ENCODE data around the gene CDK5R2. TPM values are rescaled to one million over a fixed set of nuclear protein-coding genes. Genes with fewer than 3 reads are reported as not detected.

CDK5R2 gene
- total RNA-seq, 1 experiment from 2014 or later = 1.3 TPM

DNA sequence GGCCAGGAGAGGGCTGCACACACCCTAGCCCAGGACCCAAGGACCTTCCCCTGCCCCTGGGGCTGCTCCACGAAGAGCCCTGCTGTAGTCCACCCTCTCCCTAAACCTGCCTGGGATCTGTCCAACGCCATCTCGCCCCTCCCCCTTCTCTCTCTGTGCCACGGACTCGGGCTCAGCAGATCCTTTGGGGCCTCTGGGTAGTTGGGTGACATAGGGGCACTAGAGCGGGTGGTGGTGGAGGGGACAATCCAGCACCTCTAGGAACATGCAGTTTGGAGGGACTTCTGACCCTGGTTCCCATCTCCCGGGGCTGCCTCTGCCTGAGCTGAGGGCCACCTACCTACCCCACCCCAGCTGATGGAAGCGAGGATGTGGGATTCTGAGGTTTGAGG, 41.1 kb downstream of the CDK5R2 start:
- intact Hi-C loops (cut with micrococcal nuclease; ENCODE audit: unreplicated experiment) = no loop called here
- DNase-seq (ENCODE audit: low read depth, low spot score) = no peak
- Histone ChIP-seq H3K27me3 (ENCODE audit: control insufficient read depth, insufficient read depth, low read length) (peaks cover 4% of the 10 kb centered on the region; the same call in 1 of the 2 replicates), H3K4me1 (ENCODE audit: control insufficient read depth, insufficient read depth, low read length) (peaks cover 4% of the 10 kb centered on the region; the same call in 1 of the 2 replicates), H3K36me3 (ENCODE audit: control insufficient read depth, insufficient read depth, low read length) (no peaks in the 10 kb centered on the region), H3K4me3 (ENCODE audit: low read depth in 2 of 2, low read length in 2 of 2) (no peak overlapping the region), H3K27ac (ENCODE audit: low read length) (no peak overlapping the region), H3K9me3 (ENCODE audit: control insufficient read depth, insufficient read depth, low read depth, low read length) (no peaks in the 10 kb centered on the region)
- no TSS peak for BruUV-seq (replicated peaks)
- ChIA-PET POLR2A (no interaction called here), CTCF (no interaction called here)
- TF ChIP-seq POLR2AphosphoS5 (IDR thresholded peaks at IDR 0.05; ENCODE audit: low read depth, low read length) (no peak), TCF7L2 (IDR thresholded peaks at IDR 0.05; ENCODE audit: low read depth, low read length) (no peak), SIN3A (IDR thresholded peaks at IDR 0.05; ENCODE audit: borderline replicate concordance, insufficient read depth, low read depth, low read length) (no peak)
- TF ChIP-seq, protein P1, sequence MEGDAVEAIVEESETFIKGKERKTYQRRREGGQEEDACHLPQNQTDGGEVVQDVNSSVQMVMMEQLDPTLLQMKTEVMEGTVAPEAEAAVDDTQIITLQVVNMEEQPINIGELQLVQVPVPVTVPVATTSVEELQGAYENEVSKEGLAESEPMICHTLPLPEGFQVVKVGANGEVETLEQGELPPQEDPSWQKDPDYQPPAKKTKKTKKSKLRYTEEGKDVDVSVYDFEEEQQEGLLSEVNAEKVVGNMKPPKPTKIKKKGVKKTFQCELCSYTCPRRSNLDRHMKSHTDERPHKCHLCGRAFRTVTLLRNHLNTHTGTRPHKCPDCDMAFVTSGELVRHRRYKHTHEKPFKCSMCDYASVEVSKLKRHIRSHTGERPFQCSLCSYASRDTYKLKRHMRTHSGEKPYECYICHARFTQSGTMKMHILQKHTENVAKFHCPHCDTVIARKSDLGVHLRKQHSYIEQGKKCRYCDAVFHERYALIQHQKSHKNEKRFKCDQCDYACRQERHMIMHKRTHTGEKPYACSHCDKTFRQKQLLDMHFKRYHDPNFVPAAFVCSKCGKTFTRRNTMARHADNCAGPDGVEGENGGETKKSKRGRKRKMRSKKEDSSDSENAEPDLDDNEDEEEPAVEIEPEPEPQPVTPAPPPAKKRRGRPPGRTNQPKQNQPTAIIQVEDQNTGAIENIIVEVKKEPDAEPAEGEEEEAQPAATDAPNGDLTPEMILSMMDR (IDR thresholded peaks at IDR 0.05) = no peak
- TF ChIP-seq, protein P2, sequence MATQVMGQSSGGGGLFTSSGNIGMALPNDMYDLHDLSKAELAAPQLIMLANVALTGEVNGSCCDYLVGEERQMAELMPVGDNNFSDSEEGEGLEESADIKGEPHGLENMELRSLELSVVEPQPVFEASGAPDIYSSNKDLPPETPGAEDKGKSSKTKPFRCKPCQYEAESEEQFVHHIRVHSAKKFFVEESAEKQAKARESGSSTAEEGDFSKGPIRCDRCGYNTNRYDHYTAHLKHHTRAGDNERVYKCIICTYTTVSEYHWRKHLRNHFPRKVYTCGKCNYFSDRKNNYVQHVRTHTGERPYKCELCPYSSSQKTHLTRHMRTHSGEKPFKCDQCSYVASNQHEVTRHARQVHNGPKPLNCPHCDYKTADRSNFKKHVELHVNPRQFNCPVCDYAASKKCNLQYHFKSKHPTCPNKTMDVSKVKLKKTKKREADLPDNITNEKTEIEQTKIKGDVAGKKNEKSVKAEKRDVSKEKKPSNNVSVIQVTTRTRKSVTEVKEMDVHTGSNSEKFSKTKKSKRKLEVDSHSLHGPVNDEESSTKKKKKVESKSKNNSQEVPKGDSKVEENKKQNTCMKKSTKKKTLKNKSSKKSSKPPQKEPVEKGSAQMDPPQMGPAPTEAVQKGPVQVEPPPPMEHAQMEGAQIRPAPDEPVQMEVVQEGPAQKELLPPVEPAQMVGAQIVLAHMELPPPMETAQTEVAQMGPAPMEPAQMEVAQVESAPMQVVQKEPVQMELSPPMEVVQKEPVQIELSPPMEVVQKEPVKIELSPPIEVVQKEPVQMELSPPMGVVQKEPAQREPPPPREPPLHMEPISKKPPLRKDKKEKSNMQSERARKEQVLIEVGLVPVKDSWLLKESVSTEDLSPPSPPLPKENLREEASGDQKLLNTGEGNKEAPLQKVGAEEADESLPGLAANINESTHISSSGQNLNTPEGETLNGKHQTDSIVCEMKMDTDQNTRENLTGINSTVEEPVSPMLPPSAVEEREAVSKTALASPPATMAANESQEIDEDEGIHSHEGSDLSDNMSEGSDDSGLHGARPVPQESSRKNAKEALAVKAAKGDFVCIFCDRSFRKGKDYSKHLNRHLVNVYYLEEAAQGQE (IDR thresholded peaks at IDR 0.05; ENCODE audit: insufficient read depth in 1 of 2, low read depth in 2 of 2, low read length in 1 of 2) = no peak
- in situ Hi-C loops (cut with HindIII; ENCODE audit: low pct_unique_long_range_greater_than_20kb, low sequenced_read_pairs) = no loop called here
- ATAC-seq = no peak

DNA sequence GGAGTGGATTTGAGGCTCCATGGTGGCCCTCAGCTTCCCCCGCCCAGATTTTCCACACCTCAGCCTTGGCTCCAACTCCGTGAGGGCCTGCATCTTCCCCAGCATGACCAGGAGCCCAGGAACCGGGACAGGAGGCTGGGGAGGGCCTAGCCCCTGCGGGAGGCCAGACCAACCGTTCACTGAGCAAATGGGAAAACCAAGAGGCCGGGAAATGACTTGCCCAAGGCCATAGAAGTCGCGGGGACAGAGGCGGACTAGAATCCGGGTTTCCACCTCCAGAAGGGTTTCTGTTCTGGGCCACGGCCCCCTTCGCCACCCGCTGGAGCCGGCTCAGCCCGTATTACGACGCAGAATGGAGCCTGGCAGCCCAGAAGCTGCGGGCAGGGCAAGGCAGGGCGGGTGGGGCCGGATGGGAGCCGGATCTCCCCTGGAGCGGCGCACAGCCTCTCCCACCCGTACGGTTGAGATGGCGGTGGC, 41.7 kb downstream of the CDK5R2 start:
- BruUV-seq (replicated peaks) = no TSS peak
- ChIA-PET POLR2A (interaction anchor here (0.6 kb wide), 1 partner anchor 841 kb away, joined by 8 read pairs; no protein-coding TSS in a partner anchor), CTCF (interaction anchor here (1.7 kb wide), 1 partner anchor 42 kb away, joined by 4 read pairs; the partner anchor contains the start of gene CDK5R2)
- H3K9me3 ChIP-seq (ENCODE audit: control insufficient read depth, insufficient read depth, low read depth, low read length) = no peaks in the 10 kb centered on the region
- TF ChIP-seq, protein P2 (IDR thresholded peaks at IDR 0.05; ENCODE audit: insufficient read depth in 1 of 2, low read depth in 2 of 2, low read length in 1 of 2) = no peak
- TF ChIP-seq, protein P1 (IDR thresholded peaks at IDR 0.05) = no peak
- no peak for TF ChIP-seq TCF7L2 (IDR thresholded peaks at IDR 0.05; ENCODE audit: low read depth, low read length)
- TF ChIP-seq SIN3A (IDR thresholded peaks at IDR 0.05; ENCODE audit: borderline replicate concordance, insufficient read depth, low read depth, low read length) = no peak
- no peak for TF ChIP-seq POLR2AphosphoS5 (IDR thresholded peaks at IDR 0.05; ENCODE audit: low read depth, low read length)
- H3K4me3 ChIP-seq (ENCODE audit: low read depth in 2 of 2, low read length in 2 of 2) = no peak overlapping the region
- H3K36me3 ChIP-seq (ENCODE audit: control insufficient read depth, insufficient read depth, low read length) = no peaks in the 10 kb centered on the region
- peaks cover 4% of the 10 kb centered on the region; the same call in 1 of the 2 replicates for H3K4me1 ChIP-seq (ENCODE audit: control insufficient read depth, insufficient read depth, low read length)
- peaks cover 4% of the 10 kb centered on the region; the same call in 1 of the 2 replicates for H3K27me3 ChIP-seq (ENCODE audit: control insufficient read depth, insufficient read depth, low read length)
- intact Hi-C loops (cut with micrococcal nuclease; ENCODE audit: unreplicated experiment) = no loop called here
- no peak for ATAC-seq
- no peak for DNase-seq (ENCODE audit: low read depth, low spot score)
- in situ Hi-C loops (cut with HindIII; ENCODE audit: low pct_unique_long_range_greater_than_20kb, low sequenced_read_pairs) = no loop called here
- H3K27ac ChIP-seq (ENCODE audit: low read length) = no peak overlapping the region

Data from Panc1 (cell line).